Osteoblast (primary cell): ENCODE measurements around the gene PSAP. TPM values are rescaled to one million over a fixed set of nuclear protein-coding genes. Genes with fewer than 3 reads are reported as not detected.

ENCODE experiments used
- DNase-seq: peaks from one replicate; pipeline ENCODE4 v3.0.0; 2011; ENCODE audit warnings: low spot score, mixed read lengths; ENCODE audit not compliant: insufficient read length; ENCODE audit errors: missing footprints
- H2AFZ ChIP-seq: 2 replicates; pipeline ENCODE4 v1.6.0; 2011; ENCODE audit warnings: mild to moderate bottlenecking, low read length
- H3K27ac ChIP-seq: 2 replicates; pipeline ENCODE4 v1.5.1; 2011; ENCODE audit warnings: mild to moderate bottlenecking, low read depth, low read length, moderate library complexity
- H3K27me3 ChIP-seq: 2 replicates; pipeline ENCODE4 v1.6.0; 2012; ENCODE audit warnings: mild to moderate bottlenecking, control low read depth, inconsistent platforms, low read length, moderate library complexity; ENCODE audit not compliant: insufficient read depth
- H3K36me3 ChIP-seq: 2 replicates; pipeline ENCODE4 v1.5.1; 2011; ENCODE audit warnings: mild to moderate bottlenecking, low read length, control low read depth, moderate library complexity; ENCODE audit not compliant: insufficient read depth
- H3K4me1 ChIP-seq: 2 replicates; pipeline ENCODE4 v1.5.1; 2011; ENCODE audit warnings: mild to moderate bottlenecking, low read length, control low read depth, moderate library complexity; ENCODE audit not compliant: insufficient read depth
- H3K4me2 ChIP-seq: 2 replicates; pipeline ENCODE4 v1.6.0; 2011; ENCODE audit warnings: mild to moderate bottlenecking, low read length; ENCODE audit not compliant: insufficient read depth
- H3K4me3 ChIP-seq: fragments of 200-600 bp; sonication (generic); 3 replicates; pipeline ENCODE4 v1.5.1; 2012; ENCODE audit warnings: mild to moderate bottlenecking, low read length, inconsistent platforms; ENCODE audit not compliant: insufficient read depth
- H3K79me2 ChIP-seq: 2 replicates; pipeline ENCODE4 v1.6.0; 2012; ENCODE audit warnings: mild to moderate bottlenecking, low read length, control low read depth, inconsistent platforms; ENCODE audit not compliant: insufficient read depth
- H3K9me3 ChIP-seq: 2 replicates; pipeline ENCODE4 v1.5.1; 2011; ENCODE audit warnings: low read depth, low read length, control low read depth
- H4K20me1 ChIP-seq: 2 replicates; pipeline ENCODE4 v1.6.0; 2012; ENCODE audit warnings: mild to moderate bottlenecking, low read length, control low read depth; ENCODE audit not compliant: insufficient read depth
- CTCF ChIP-seq: IDR thresholded peaks from 2 replicates; pipeline ENCODE4 v1.5.1; 2011; ENCODE audit warnings: mild to moderate bottlenecking, low read depth, low read length, moderate library complexity; ENCODE audit errors: extremely low read depth
- small RNA-seq: library from RNA; depleted of rRNA; stranded (forward); fragments of <200 nt; gene quantifications from one replicate; pipeline ENCODE3, GENCODE V24; 2012
- total RNA-seq: library from RNA; depleted of rRNA; stranded (reverse); fragments of >200 nt; gene quantifications from 2 replicates; pipeline ENCODE4 v1.2.3, GENCODE V29; 2012

PSAP gene
- total RNA-seq, 1 donor: 1,391 TPM

GRCh38 chr10:71769279-71769823 is 81.7 kb downstream of the PSAP start:
- Histone ChIP-seq H4K20me1 (no peaks in the 10 kb centered on the region), H2AFZ (no peak overlapping the region), H3K36me3 (no peaks in the 10 kb centered on the region), H3K4me3 (no peak overlapping the region), H3K4me2 (peak overlapping the region; percentile 61), H3K27ac (peak overlapping the region; percentile 92), H3K79me2 (peaks cover 21% of the 10 kb centered on the region), H3K9me3 (no peaks in the 10 kb centered on the region), H3K27me3 (no peaks in the 10 kb centered on the region), H3K4me1 (peaks cover 88% of the 10 kb centered on the region)
- TF ChIP-seq CTCF: no peak
- DNase-seq: peak; percentile 85

GRCh38 chr10:71767420-71768035 is 83.5 kb downstream of the PSAP start:
- H3K36me3 ChIP-seq: no peaks in the 10 kb centered on the region
- no peak overlapping the region for H2AFZ ChIP-seq
- DNase-seq: peak; percentile 91
- peaks cover 14% of the 10 kb centered on the region for H3K79me2 ChIP-seq
- peak overlapping the region; percentile 5 for H3K4me3 ChIP-seq
- TF ChIP-seq CTCF: no peak
- no peaks in the 10 kb centered on the region for H4K20me1 ChIP-seq
- H3K27ac ChIP-seq: peak overlapping the region; percentile 96
- no peaks in the 10 kb centered on the region for H3K27me3 ChIP-seq
- peak overlapping the region; percentile 52 for H3K4me2 ChIP-seq
- H3K9me3 ChIP-seq: no peaks in the 10 kb centered on the region
- H3K4me1 ChIP-seq: peaks cover 86% of the 10 kb centered on the region

GRCh38 chr10:71766717-71767419 is 84.2 kb downstream of the PSAP start:
- Histone ChIP-seq H3K36me3 (peaks cover 3% of the 10 kb centered on the region), H3K4me1 (peaks cover 79% of the 10 kb centered on the region), H3K9me3 (no peaks in the 10 kb centered on the region), H3K27me3 (no peaks in the 10 kb centered on the region), H3K4me3 (peak overlapping the region; percentile 43), H4K20me1 (peaks cover 6% of the 10 kb centered on the region), H3K79me2 (peaks cover 8% of the 10 kb centered on the region), H2AFZ (no peak overlapping the region), H3K4me2 (peak overlapping the region; percentile 52), H3K27ac (peak overlapping the region; percentile 96)
- peak; percentile 98 for DNase-seq
- TF ChIP-seq CTCF: no peak

Small RNA genes lying within 50 kb of the gene (small RNA-seq; reads per million reads assigned to genes)
- gene MIR7152: not detected
- not detected for gene RNU7-38P

Other genes with a start within 250 kb of the PSAP start
- under 0.01 TPM in 1 of 2 replicates, not detected in the other for gene C10orf105, start 131.5 kb downstream of the PSAP start, total RNA-seq
- 69.5 and 75.3 TPM in 2 replicates for gene VSIR, start 77.7 kb downstream of the PSAP start, total RNA-seq
- 39.5 and 43.1 TPM in 2 replicates for gene CHST3, start 113.1 kb upstream of the PSAP start, total RNA-seq
- gene SPOCK2, start 237.3 kb upstream of the PSAP start, total RNA-seq: 0.36 and 0.59 TPM in 2 replicates